Measurements from ENCODE around the gene NPAS3.

NPAS3 gene

GRCh38 chr14:33551963-33552362, 613.3 kb downstream of the NPAS3 start:
- Histone ChIP-seq H3K4me3 (ENCODE audit: low read length, poor library complexity, severe bottlenecking) (no peak overlapping the region), H3K4me1 (ENCODE audit: insufficient read depth, low read length, poor library complexity, severe bottlenecking) (peaks cover 4% of the 10 kb centered on the region), H3K9me3 (ENCODE audit: insufficient read depth, low read depth, low read length) (no peaks in the 10 kb centered on the region), H3K27me3 (ENCODE audit: insufficient read depth, low read length, poor library complexity, severe bottlenecking) (no peaks in the 10 kb centered on the region), H3K9ac (ENCODE audit: low read depth, low read length, poor library complexity, severe bottlenecking) (no peak overlapping the region), H3F3A (ENCODE audit: low read depth) (no peaks in the 10 kb centered on the region), H3K9me2 (replicated peaks; ENCODE audit: low read depth, low read length) (no peaks in the 10 kb centered on the region), H4K20me1 (ENCODE audit: insufficient read depth, low read length, poor library complexity, severe bottlenecking) (no peaks in the 10 kb centered on the region), H3K4me2 (ENCODE audit: low read depth, low read length, poor library complexity, severe bottlenecking) (no peak overlapping the region), H3K36me3 (ENCODE audit: insufficient read depth, low read length) (no peaks in the 10 kb centered on the region), H3K79me2 (ENCODE audit: insufficient read depth, low read length) (no peaks in the 10 kb centered on the region), H2AFZ (ENCODE audit: low read length) (no peak overlapping the region)
- no peak for TF ChIP-seq CTCF (conservative IDR thresholded peaks at IDR 0.05; ENCODE audit: low read length)
- no peak for TF ChIP-seq EZH2phosphoT487 (IDR thresholded peaks at IDR 0.05; ENCODE audit: borderline replicate concordance)

- TF ChIP-seq CTCF (conservative IDR thresholded peaks at IDR 0.05; ENCODE audit: low read length) (no peak), EZH2phosphoT487 (IDR thresholded peaks at IDR 0.05; ENCODE audit: borderline replicate concordance) (no peak)
- H3K9me2 ChIP-seq (replicated peaks; ENCODE audit: low read depth, low read length) = no peaks in the 10 kb centered on the region
Observed at GRCh38 chr14:33553706-33554278, 615.1 kb downstream of the NPAS3 start.

GRCh38 chr14:33554988-33555387, 616.3 kb downstream of the NPAS3 start:
- H3F3A ChIP-seq (ENCODE audit: low read depth) = no peaks in the 10 kb centered on the region
- H2AFZ ChIP-seq (ENCODE audit: low read length) = no peak overlapping the region
- no peaks in the 10 kb centered on the region for H3K9me3 ChIP-seq (ENCODE audit: insufficient read depth, low read depth, low read length)
- no peaks in the 10 kb centered on the region for H3K79me2 ChIP-seq (ENCODE audit: insufficient read depth, low read length)
- no peak overlapping the region for H3K4me3 ChIP-seq (ENCODE audit: low read length, poor library complexity, severe bottlenecking)
- H3K9ac ChIP-seq (ENCODE audit: low read depth, low read length, poor library complexity, severe bottlenecking) = no peak overlapping the region
- no peaks in the 10 kb centered on the region for H3K9me2 ChIP-seq (replicated peaks; ENCODE audit: low read depth, low read length)
- no peaks in the 10 kb centered on the region for H4K20me1 ChIP-seq (ENCODE audit: insufficient read depth, low read length, poor library complexity, severe bottlenecking)
- no peaks in the 10 kb centered on the region for H3K36me3 ChIP-seq (ENCODE audit: insufficient read depth, low read length)
- H3K4me1 ChIP-seq (ENCODE audit: insufficient read depth, low read length, poor library complexity, severe bottlenecking) = peaks cover 6% of the 10 kb centered on the region
- no peaks in the 10 kb centered on the region for H3K27me3 ChIP-seq (ENCODE audit: insufficient read depth, low read length, poor library complexity, severe bottlenecking)
- TF ChIP-seq EZH2phosphoT487 (IDR thresholded peaks at IDR 0.05; ENCODE audit: borderline replicate concordance) (no peak), CTCF (conservative IDR thresholded peaks at IDR 0.05; ENCODE audit: low read length) (no peak)
- no peak overlapping the region for H3K4me2 ChIP-seq (ENCODE audit: low read depth, low read length, poor library complexity, severe bottlenecking)

More at GRCh38 chr14:33553706-33554278, 615.1 kb downstream of the NPAS3 start:
- H3K4me1 ChIP-seq (ENCODE audit: insufficient read depth, low read length, poor library complexity, severe bottlenecking) = peaks cover 4% of the 10 kb centered on the region
- no peaks in the 10 kb centered on the region for H3F3A ChIP-seq (ENCODE audit: low read depth)
- H3K4me2 ChIP-seq (ENCODE audit: low read depth, low read length, poor library complexity, severe bottlenecking) = no peak overlapping the region
- H3K36me3 ChIP-seq (ENCODE audit: insufficient read depth, low read length) = no peaks in the 10 kb centered on the region
- no peak overlapping the region for H3K9ac ChIP-seq (ENCODE audit: low read depth, low read length, poor library complexity, severe bottlenecking)
- no peak overlapping the region for H2AFZ ChIP-seq (ENCODE audit: low read length)
- no peaks in the 10 kb centered on the region for H3K27me3 ChIP-seq (ENCODE audit: insufficient read depth, low read length, poor library complexity, severe bottlenecking)
- H3K4me3 ChIP-seq (ENCODE audit: low read length, poor library complexity, severe bottlenecking) = no peak overlapping the region
- no peaks in the 10 kb centered on the region for H3K79me2 ChIP-seq (ENCODE audit: insufficient read depth, low read length)
- no peaks in the 10 kb centered on the region for H3K9me3 ChIP-seq (ENCODE audit: insufficient read depth, low read depth, low read length)
- H4K20me1 ChIP-seq (ENCODE audit: insufficient read depth, low read length, poor library complexity, severe bottlenecking) = no peaks in the 10 kb centered on the region

Data from Loucy (cell line).